Neutrophil (primary cell): ENCODE results near the gene PPP4R2.

Source experiments
- H3K27ac ChIP-seq: fragments of 200-600 bp; sonication (generic); 2 replicates; pipeline ENCODE4 v1.5.1; 2016; ENCODE audit warnings: mild to moderate bottlenecking, moderate library complexity
- H3K27me3 ChIP-seq: fragments of 200-600 bp; sonication (generic); 2 replicates; pipeline ENCODE4 v1.6.0; 2016; ENCODE audit warnings: mild to moderate bottlenecking
- H3K36me3 ChIP-seq: fragments of 200-600 bp; sonication (generic); 2 replicates; pipeline ENCODE4 v1.5.1; 2017
- H3K4me1 ChIP-seq, 2 experiments: fragments of 200-600 bp in 1 of 2; sonication (generic) in 1 of 2; 1 replicate in 1 of 2; 2 replicates in 1 of 2; pipeline versions ENCODE4 v1.5.1 to v1.6.1; 2013 to 2016; ENCODE audit warnings: low read depth in 1 of 2, low read length in 1 of 2, mild to moderate bottlenecking in 1 of 2, moderate library complexity in 1 of 2; ENCODE audit not compliant: control insufficient read depth in 1 of 2, insufficient read depth in 1 of 2
- H3K4me3 ChIP-seq, 2 experiments: fragments of 200-600 bp in 1 of 2; sonication (generic) in 1 of 2; 1 replicate in 1 of 2; 2 replicates in 1 of 2; pipeline ENCODE4 v1.5.1; 2013 to 2016; ENCODE audit warnings: low read depth in 1 of 2, low read length in 1 of 2, mild to moderate bottlenecking in 1 of 2, moderate library complexity in 1 of 2
- H3K9me3 ChIP-seq: fragments of 200-600 bp; sonication (generic); 2 replicates; pipeline ENCODE4 v1.5.1; 2016
- TF ChIP-seq, protein P1 (sequence below): fragments of 200-600 bp; sonication (generic); IDR thresholded peaks from 2 replicates; pipeline ENCODE4 v1.5.1; 2016; ENCODE audit warnings: antibody characterized with exemption

Gene PPP4R2

DNA sequence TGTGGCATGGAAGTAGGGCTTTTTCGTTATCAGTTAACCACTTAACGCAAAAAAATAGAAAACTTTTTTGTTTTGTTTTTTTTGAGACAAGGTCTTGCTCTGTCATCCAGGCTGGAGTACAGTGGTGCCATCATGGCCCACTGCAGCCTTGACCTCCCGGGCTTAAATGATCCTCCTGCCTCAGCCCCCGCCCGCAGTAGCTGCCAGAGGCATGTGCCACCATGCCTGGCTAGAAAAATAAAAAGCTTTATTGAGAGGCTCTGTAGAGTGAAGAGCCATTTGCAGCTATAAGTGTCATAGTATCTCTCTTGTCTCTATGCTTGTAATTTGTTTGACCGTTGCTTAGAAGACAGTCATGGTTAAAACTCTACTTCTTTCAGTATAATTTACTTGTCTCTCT is 13.5 kb downstream of the PPP4R2 start:
- Histone ChIP-seq H3K4me1 (peaks cover 0 to 5% of the 10 kb centered on the region in 2 experiments), H3K9me3 (no peaks in the 10 kb centered on the region), H3K27ac (no peak overlapping the region), H3K4me3 (no peak overlapping the region), H3K27me3 (no peaks in the 10 kb centered on the region), H3K36me3 (peaks cover 40% of the 10 kb centered on the region)
- TF ChIP-seq, protein P1, sequence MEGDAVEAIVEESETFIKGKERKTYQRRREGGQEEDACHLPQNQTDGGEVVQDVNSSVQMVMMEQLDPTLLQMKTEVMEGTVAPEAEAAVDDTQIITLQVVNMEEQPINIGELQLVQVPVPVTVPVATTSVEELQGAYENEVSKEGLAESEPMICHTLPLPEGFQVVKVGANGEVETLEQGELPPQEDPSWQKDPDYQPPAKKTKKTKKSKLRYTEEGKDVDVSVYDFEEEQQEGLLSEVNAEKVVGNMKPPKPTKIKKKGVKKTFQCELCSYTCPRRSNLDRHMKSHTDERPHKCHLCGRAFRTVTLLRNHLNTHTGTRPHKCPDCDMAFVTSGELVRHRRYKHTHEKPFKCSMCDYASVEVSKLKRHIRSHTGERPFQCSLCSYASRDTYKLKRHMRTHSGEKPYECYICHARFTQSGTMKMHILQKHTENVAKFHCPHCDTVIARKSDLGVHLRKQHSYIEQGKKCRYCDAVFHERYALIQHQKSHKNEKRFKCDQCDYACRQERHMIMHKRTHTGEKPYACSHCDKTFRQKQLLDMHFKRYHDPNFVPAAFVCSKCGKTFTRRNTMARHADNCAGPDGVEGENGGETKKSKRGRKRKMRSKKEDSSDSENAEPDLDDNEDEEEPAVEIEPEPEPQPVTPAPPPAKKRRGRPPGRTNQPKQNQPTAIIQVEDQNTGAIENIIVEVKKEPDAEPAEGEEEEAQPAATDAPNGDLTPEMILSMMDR, result no peak

DNA sequence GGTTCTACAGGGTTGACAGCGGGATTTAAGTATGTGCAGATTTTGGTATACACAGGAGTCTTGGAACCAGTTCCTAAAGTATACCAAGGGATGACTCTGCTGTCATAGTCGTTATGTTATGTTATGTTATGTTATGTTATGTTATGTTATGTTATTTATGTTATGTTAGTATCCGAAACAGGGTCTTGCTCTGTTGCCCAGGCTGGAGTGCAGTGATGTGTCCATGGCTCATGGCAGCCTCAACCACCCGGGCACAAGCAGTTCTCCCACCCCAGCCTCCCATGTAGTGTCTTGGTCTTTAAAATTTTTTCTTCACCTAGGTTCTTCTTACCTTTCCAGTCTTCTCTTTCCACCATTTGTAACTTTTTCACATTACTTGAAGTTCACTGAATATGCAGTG is 21.7 kb downstream of the PPP4R2 start:
- Histone ChIP-seq H3K27me3 (no peaks in the 10 kb centered on the region), H3K4me1 (no peaks in the 10 kb centered on the region), H3K27ac (no peak overlapping the region), H3K4me3 (no peak overlapping the region), H3K36me3 (peaks cover 7% of the 10 kb centered on the region), H3K9me3 (no peaks in the 10 kb centered on the region)
- TF ChIP-seq, protein P1, result no peak

GRCh38 chr3:73018790-73019441 is 22.3 kb downstream of the PPP4R2 start:
- Histone ChIP-seq H3K4me1 (no peaks in the 10 kb centered on the region), H3K27ac (no peak overlapping the region), H3K9me3 (no peaks in the 10 kb centered on the region), H3K4me3 (no peak overlapping the region), H3K36me3 (peaks cover 10% of the 10 kb centered on the region), H3K27me3 (no peaks in the 10 kb centered on the region)
- TF ChIP-seq, protein P1, result no peak

- Histone ChIP-seq H3K27me3 (no peaks in the 10 kb centered on the region), H3K4me1 (no peaks in the 10 kb centered on the region), H3K4me3 (no peak overlapping the region), H3K9me3 (no peaks in the 10 kb centered on the region), H3K36me3 (peaks cover 10% of the 10 kb centered on the region), H3K27ac (peak overlapping the region; percentile 23)
- TF ChIP-seq, protein P1, result no peak
Observed at GRCh38 chr3:73021301-73021835, 24.8 kb downstream of the PPP4R2 start.

DNA sequence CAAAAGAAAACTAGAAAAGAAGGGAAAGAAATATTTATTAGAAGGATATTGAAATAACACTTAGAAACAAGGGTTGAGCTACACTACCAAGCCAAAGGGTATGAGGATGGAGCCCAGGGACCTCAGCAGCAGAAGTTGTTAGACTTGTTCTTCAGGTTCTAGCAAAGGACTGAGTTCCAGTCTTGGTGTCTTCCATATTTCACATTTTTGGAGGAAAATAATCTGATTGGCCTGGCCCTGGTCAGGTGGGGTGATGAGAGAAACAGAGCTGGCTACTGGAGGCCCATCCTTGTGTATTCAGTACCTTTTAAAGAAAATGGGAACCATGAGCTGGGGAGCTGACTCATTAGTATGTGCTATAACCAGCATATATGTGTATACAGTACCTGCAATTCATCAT is 28.2 kb downstream of the PPP4R2 start:
- H3K9me3 ChIP-seq, result no peaks in the 10 kb centered on the region

More for the DNA sequence above, 28.2 kb downstream of the PPP4R2 start:
- Histone ChIP-seq H3K27ac (peak overlapping the region; percentile 14), H3K36me3 (peaks cover 8% of the 10 kb centered on the region), H3K4me1 (peaks cover 10% of the 10 kb centered on the region in 2 experiments), H3K4me3 (no peak overlapping the region), H3K27me3 (no peaks in the 10 kb centered on the region)
- TF ChIP-seq, protein P1, result no peak
